Natural killer cell (primary cell): ENCODE results near the gene ACVR2A. TPM values are rescaled to one million over a fixed set of nuclear protein-coding genes. Genes with fewer than 3 reads are reported as not detected.
A peak's percentile ranks its signal among the peaks of the same experiment; 100 is the strongest.

Experiments used
- ATAC-seq, 3 donors: fragments of 150-1000 bp in 2 of 3; fragments of 200-7000 bp in 1 of 3; cut with Tn5 transposase; 1 replicate in 1 of 3; 2 replicates in 2 of 3; pipeline ENCODE4 v1.10.0; 2021; ENCODE audit warnings: mild to moderate bottlenecking in 2 of 3, moderate library complexity in 2 of 3
- DNase-seq, 2 donors: peaks; one replicate each; pipeline versions ENCODE4 v3.0.0 to v3.0.0-alpha.2; 2013 to 2021; ENCODE audit warnings: mixed read lengths in 1 of 2
- H3K27ac ChIP-seq: one replicate; pipeline ENCODE4 v1.5.1; 2013; ENCODE audit warnings: mild to moderate bottlenecking, low read length
- H3K27me3 ChIP-seq: one replicate; pipeline ENCODE4 v1.6.1; 2013; ENCODE audit warnings: low read length; ENCODE audit not compliant: control insufficient read depth, insufficient read depth
- H3K36me3 ChIP-seq: one replicate; pipeline ENCODE4 v1.6.1; 2013; ENCODE audit warnings: low read length; ENCODE audit not compliant: control insufficient read depth, insufficient read depth
- H3K4me1 ChIP-seq: one replicate; pipeline ENCODE4 v1.6.1; 2013; ENCODE audit warnings: low read length; ENCODE audit not compliant: control insufficient read depth, insufficient read depth
- H3K4me3 ChIP-seq: one replicate; pipeline ENCODE4 v1.5.1; 2013; ENCODE audit warnings: low read length
- H3K9me3 ChIP-seq: one replicate; pipeline ENCODE4 v1.6.1; 2013; ENCODE audit warnings: low read length; ENCODE audit not compliant: control insufficient read depth, insufficient read depth
- H3K27ac Mint-ChIP-seq, 2 donors: one replicate each; pipeline ENCODE4 v1.8.0; 2022; ENCODE audit warnings: mild to moderate bottlenecking in 2 of 2, mixed read lengths in 2 of 2, moderate library complexity in 1 of 2
- H3K27me3 Mint-ChIP-seq, 2 donors: one replicate each; pipeline ENCODE4 v1.8.0; 2022; ENCODE audit warnings: low read depth in 2 of 2, mixed read lengths in 2 of 2
- H3K36me3 Mint-ChIP-seq: one replicate; pipeline ENCODE4 v1.8.0; 2022; ENCODE audit warnings: mixed read lengths
- H3K4me1 Mint-ChIP-seq, 2 donors: one replicate each; pipeline ENCODE4 v1.8.0; 2022; ENCODE audit warnings: mixed read lengths in 2 of 2
- H3K4me3 Mint-ChIP-seq: one replicate; pipeline ENCODE4 v1.8.0; 2022; ENCODE audit warnings: mild to moderate bottlenecking, moderate library complexity, mixed read lengths
- H3K9me3 Mint-ChIP-seq, 2 donors: one replicate each; pipeline ENCODE4 v1.8.0; 2022; ENCODE audit warnings: mixed read lengths in 2 of 2
- WGBS: methylation state at CpG from one replicate; pipeline ENCODE4 v1.1.7; 2013; ENCODE audit warnings: missing lambda C conversion rate; ENCODE audit not compliant: insufficient coverage; 5-methylcytosine and 5-hydroxymethylcytosine counted together
- intact Hi-C: fragments of 100-400 bp; cut with micrococcal nuclease; formaldehyde crosslinking; loops from one replicate; pipeline ENCODE4 v1.14.2; 2022
- total RNA-seq, 4 donors: library from RNA; stranded (reverse); fragments of 120-200 nt in 1 of 4; gene quantifications; one replicate each; pipeline versions ENCODE4 v1.2.3 to v1.2.4, GENCODE V29; 2013 to 2022
- TF ChIP-seq, protein P1 (sequence below): fragments of 200-600 bp; IDR thresholded peaks from one replicate; pipeline ENCODE4 v1.8.0; 2022; ENCODE audit warnings: antibody characterized with exemption

ACVR2A gene
- total RNA-seq, 3 donors from 2014 or later (not counting 1 experiment from before 2014, with no cell fraction given) = 14.7 to 16.7 (median 16.2) TPM

DNA sequence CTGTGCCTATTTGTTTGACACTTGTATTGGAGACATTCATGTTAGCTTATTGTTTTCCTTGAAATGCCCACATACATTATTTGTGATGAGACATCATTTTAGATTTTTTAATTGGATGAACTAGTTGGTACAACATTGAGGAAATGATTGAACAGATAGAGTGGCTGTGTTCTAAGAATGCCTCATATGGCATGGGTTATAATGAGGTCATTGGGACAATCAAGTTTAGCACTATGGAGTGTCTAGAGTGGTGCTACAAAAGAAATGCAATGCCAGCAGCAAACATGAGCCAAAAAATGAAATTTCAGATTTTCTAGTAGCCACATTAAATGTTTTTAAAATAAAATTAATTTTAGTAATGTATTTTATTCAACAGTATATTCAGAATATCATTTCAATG is 28.1 kb downstream of the ACVR2A start:
- peaks cover 55 to 56% of the 10 kb centered on the region in 2 donors for H3K4me1 Mint-ChIP-seq
- H3K27ac Mint-ChIP-seq = no peak overlapping the region

DNA sequence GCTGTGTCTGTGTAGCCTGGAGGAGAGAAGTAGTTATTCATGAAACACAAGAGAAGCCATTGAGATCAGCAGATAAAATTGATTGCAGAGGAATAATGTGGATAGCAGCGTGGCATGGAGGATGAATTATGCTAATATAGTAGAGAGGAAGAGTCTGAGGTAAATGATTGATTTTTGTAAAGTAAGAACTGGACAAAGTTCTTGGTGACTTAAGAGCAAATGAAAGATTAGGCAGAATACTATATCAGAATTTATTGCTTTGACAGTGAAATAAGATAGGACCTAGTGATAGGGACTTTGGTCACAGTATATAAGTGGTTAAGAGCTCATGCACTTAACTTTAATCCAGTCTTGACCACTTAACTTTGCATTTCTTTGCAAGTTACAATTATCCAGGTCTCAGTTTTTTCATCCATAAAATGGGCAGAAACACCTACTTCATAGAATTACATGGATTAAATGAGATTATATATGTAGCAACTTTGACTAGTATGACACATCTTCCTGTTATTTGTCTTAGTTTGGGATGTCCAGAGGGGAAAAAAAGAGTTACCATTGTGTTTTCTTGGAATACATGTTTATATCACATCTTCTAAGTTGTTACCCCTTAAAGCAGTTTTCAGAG is 29.1 kb downstream of the ACVR2A start:
- no peak overlapping the region for H3K27ac ChIP-seq
- H3K4me1 ChIP-seq = no peaks in the 10 kb centered on the region
- 94% methylated on average over 1 of the region's 1 CpG for WGBS
- Mint-ChIP-seq H3K27ac (no peak overlapping the region), H3K9me3 (no peaks in the 10 kb centered on the region), H3K4me1 (peaks cover 56 to 63% of the 10 kb centered on the region in 2 donors), H3K4me3 (no peak overlapping the region), H3K36me3 (no peaks in the 10 kb centered on the region), H3K27me3 (no peaks in the 10 kb centered on the region)
- H3K36me3 ChIP-seq = no peaks in the 10 kb centered on the region
- TF ChIP-seq, protein P1, sequence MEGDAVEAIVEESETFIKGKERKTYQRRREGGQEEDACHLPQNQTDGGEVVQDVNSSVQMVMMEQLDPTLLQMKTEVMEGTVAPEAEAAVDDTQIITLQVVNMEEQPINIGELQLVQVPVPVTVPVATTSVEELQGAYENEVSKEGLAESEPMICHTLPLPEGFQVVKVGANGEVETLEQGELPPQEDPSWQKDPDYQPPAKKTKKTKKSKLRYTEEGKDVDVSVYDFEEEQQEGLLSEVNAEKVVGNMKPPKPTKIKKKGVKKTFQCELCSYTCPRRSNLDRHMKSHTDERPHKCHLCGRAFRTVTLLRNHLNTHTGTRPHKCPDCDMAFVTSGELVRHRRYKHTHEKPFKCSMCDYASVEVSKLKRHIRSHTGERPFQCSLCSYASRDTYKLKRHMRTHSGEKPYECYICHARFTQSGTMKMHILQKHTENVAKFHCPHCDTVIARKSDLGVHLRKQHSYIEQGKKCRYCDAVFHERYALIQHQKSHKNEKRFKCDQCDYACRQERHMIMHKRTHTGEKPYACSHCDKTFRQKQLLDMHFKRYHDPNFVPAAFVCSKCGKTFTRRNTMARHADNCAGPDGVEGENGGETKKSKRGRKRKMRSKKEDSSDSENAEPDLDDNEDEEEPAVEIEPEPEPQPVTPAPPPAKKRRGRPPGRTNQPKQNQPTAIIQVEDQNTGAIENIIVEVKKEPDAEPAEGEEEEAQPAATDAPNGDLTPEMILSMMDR = no peak
- ATAC-seq (no peak), DNase-seq (no peak)
- intact Hi-C loops = no loop called here
- H3K9me3 ChIP-seq = no peaks in the 10 kb centered on the region
- H3K4me3 ChIP-seq = no peak overlapping the region
- H3K27me3 ChIP-seq = no peaks in the 10 kb centered on the region

More for the DNA sequence above, 28.1 kb downstream of the ACVR2A start:
- H3K9me3 ChIP-seq = no peaks in the 10 kb centered on the region
- H3K9me3 Mint-ChIP-seq = no peaks in the 10 kb centered on the region
- intact Hi-C loops = no loop called here
- ATAC-seq (no peak), DNase-seq (no peak)
- no peaks in the 10 kb centered on the region for H3K36me3 ChIP-seq
- no peak overlapping the region for H3K27ac ChIP-seq
- no peak overlapping the region for H3K4me3 ChIP-seq
- TF ChIP-seq, protein P1 = no peak
- H3K4me1 ChIP-seq = no peaks in the 10 kb centered on the region
- no peaks in the 10 kb centered on the region for H3K27me3 ChIP-seq
- no peaks in the 10 kb centered on the region for H3K36me3 Mint-ChIP-seq
- H3K27me3 Mint-ChIP-seq = no peaks in the 10 kb centered on the region
- no peak overlapping the region for H3K4me3 Mint-ChIP-seq

DNA sequence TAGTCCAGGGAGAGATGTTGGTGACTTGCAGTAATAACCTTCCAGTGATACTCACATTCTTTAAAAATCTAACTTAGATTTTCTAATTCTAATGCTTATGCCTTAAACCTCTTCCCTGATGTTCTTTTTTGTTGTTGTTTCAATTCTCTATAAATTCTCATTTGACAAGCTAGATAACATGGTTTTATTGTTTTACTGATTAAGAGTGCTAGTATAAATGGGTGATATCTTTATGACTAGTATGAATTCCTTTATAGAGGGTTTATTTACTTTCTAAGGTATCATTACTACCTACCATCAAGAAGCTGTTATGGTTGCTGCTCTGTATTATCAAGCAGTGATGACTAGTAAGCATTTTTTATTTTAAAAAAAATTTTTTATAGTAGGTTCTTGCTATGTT is 35.0 kb downstream of the ACVR2A start:
- H3K4me3 Mint-ChIP-seq = no peak overlapping the region

More for the DNA sequence above, 35.0 kb downstream of the ACVR2A start:
- Histone ChIP-seq H3K9me3 (no peaks in the 10 kb centered on the region), H3K27me3 (no peaks in the 10 kb centered on the region), H3K4me1 (no peaks in the 10 kb centered on the region), H3K36me3 (no peaks in the 10 kb centered on the region), H3K27ac (no peak overlapping the region), H3K4me3 (no peak overlapping the region)
- DNase-seq = no peak
- Mint-ChIP-seq H3K36me3 (no peaks in the 10 kb centered on the region), H3K27me3 (no peaks in the 10 kb centered on the region), H3K27ac (peak overlapping the region in 1 of 2 donors; percentile 9), H3K9me3 (no peaks in the 10 kb centered on the region), H3K4me1 (peaks cover 50 to 54% of the 10 kb centered on the region in 2 donors)
- intact Hi-C loops = no loop called here
- ATAC-seq = no peak
- TF ChIP-seq, protein P1 = no peak
